ENCODE measurements around the gene RSF1.

The RSF1 gene

GRCh38 chr11:77611921-77612320 is 208.6 kb downstream of the RSF1 start:
- DNase-seq (ENCODE audit: low read depth in 2 of 2) = no peak
